HepG2 (cell line): ENCODE results near the gene C2. TPM values are rescaled to one million over a fixed set of nuclear protein-coding genes. Genes with fewer than 3 reads are reported as not detected.
A peak's percentile ranks its signal among the peaks of the same experiment; 100 is the strongest.

Source experiments
- ADNP ChIP-seq: sonication (generic); formaldehyde crosslinking; IDR thresholded peaks from 2 replicates; pipeline ENCODE4 v1.4.0; 2020; ENCODE audit warnings: missing genetic modification reagents
- CREM ChIP-seq, 2 experiments: sonication (generic) in 1 of 2; formaldehyde crosslinking in 1 of 2; IDR thresholded peaks; 2 replicates each; pipeline versions ENCODE4 v1.4.0 to v1.6.1; 2016 to 2020; ENCODE audit warnings: antibody characterized with exemption in 1 of 2, mild to moderate bottlenecking in 1 of 2, missing genetic modification reagents in 1 of 2
- FLYWCH1 ChIP-seq: sonication (generic); formaldehyde crosslinking; IDR thresholded peaks from 2 replicates; pipeline ENCODE4 v1.8.1; 2023; ENCODE audit warnings: mild to moderate bottlenecking, missing genetic modification reagents
- GLI4 ChIP-seq: sonication (generic); formaldehyde crosslinking; IDR thresholded peaks from 2 replicates; pipeline ENCODE4 v1.5.1; 2020; ENCODE audit warnings: missing genetic modification reagents, mild to moderate bottlenecking, moderate library complexity, borderline replicate concordance
- KMT2B ChIP-seq: IDR thresholded peaks from 2 replicates; pipeline ENCODE4 v1.6.1; 2016; ENCODE audit warnings: missing genetic modification reagents, missing compliant biosample characterization
- REL ChIP-seq: sonication (generic); formaldehyde crosslinking; conservative IDR thresholded peaks from 2 replicates; pipeline ENCODE4 v1.8.0; 2022; ENCODE audit warnings: mild to moderate bottlenecking, missing genetic modification reagents, moderate library complexity
- RFX3 ChIP-seq: IDR thresholded peaks from 2 replicates; pipeline ENCODE4 v1.6.1; 2016; ENCODE audit warnings: missing biosample characterization, missing genetic modification reagents
- SMYD3 ChIP-seq: sonication (generic); formaldehyde crosslinking; IDR thresholded peaks from 2 replicates; pipeline ENCODE4 v1.8.1; 2023; ENCODE audit warnings: mild to moderate bottlenecking, missing genetic modification reagents
- SP140L ChIP-seq: sonication (generic); formaldehyde crosslinking; IDR thresholded peaks from 2 replicates; pipeline ENCODE4 v1.4.0; 2020; ENCODE audit warnings: missing genetic modification reagents, borderline replicate concordance
- SRSF1 ChIP-seq: fragments of 200-400 bp; formaldehyde crosslinking; optimal IDR thresholded peaks from 2 replicates; pipeline ENCODE3; 2017; ENCODE audit warnings: mild to moderate bottlenecking, low read depth, low read length, moderate library complexity
- TBP ChIP-seq: sonication (generic); formaldehyde crosslinking; IDR thresholded peaks from 2 replicates; pipeline ENCODE4 v1.5.0; 2020; ENCODE audit warnings: missing genetic modification reagents
- THYN1 ChIP-seq: sonication (generic); formaldehyde crosslinking; IDR thresholded peaks from 2 replicates; pipeline ENCODE4 v1.8.1; 2023; ENCODE audit warnings: low read depth, mild to moderate bottlenecking, moderate library complexity, missing genetic modification reagents, borderline replicate concordance
- TP53 ChIP-seq: sonication (generic); formaldehyde crosslinking; conservative IDR thresholded peaks from 2 replicates; pipeline ENCODE4 v1.4.0; 2020; ENCODE audit warnings: missing genetic modification reagents
- ZFP62 ChIP-seq: sonication (generic); formaldehyde crosslinking; IDR thresholded peaks from 2 replicates; pipeline ENCODE4 v1.4.0; 2020; ENCODE audit warnings: missing genetic modification reagents
- ZMYM4 ChIP-seq: sonication (generic); formaldehyde crosslinking; IDR thresholded peaks from 2 replicates; pipeline ENCODE4 v1.8.1; 2023; ENCODE audit warnings: mild to moderate bottlenecking, missing genetic modification reagents
- ZNF260 ChIP-seq: sonication (generic); formaldehyde crosslinking; IDR thresholded peaks from 2 replicates; pipeline ENCODE4 v1.4.0; 2020; ENCODE audit warnings: missing genetic modification reagents, low read depth, mild to moderate bottlenecking, borderline replicate concordance
- ZNF354B ChIP-seq: sonication (generic); formaldehyde crosslinking; IDR thresholded peaks from 2 replicates; pipeline ENCODE4 v1.8.0; 2022; ENCODE audit warnings: mild to moderate bottlenecking, missing genetic modification reagents
- ZNF564 ChIP-seq: sonication (generic); formaldehyde crosslinking; IDR thresholded peaks from 2 replicates; pipeline ENCODE4 v1.8.1; 2023; ENCODE audit warnings: mild to moderate bottlenecking, missing genetic modification reagents
- ZNF766 ChIP-seq: sonication (generic); formaldehyde crosslinking; IDR thresholded peaks from 2 replicates; pipeline ENCODE4 v1.5.0; 2020; ENCODE audit warnings: missing genetic modification reagents, borderline replicate concordance
- ZNF776 ChIP-seq: sonication (generic); formaldehyde crosslinking; IDR thresholded peaks from 2 replicates; pipeline ENCODE4 v1.4.0; 2020; ENCODE audit warnings: mild to moderate bottlenecking, missing genetic modification reagents
- polyA plus RNA-seq, 8 experiments: library from polyadenylated mRNA; depleted of rRNA in 3 of 8; stranded (reverse) in 7 of 8; unstranded in 1 of 8; fragments of >200 nt; fragmentation: Illumina TruSeq in 4 of 8; extraction: Trizol in 4 of 8; gene quantifications; 2 replicates each; pipeline versions ENCODE4 v1.2.1 to v1.2.3, GENCODE V29; 2011 to 2016; ENCODE audit warnings: low read depth in 4 of 8, missing spikeins in 1 of 8, mixed read lengths in 1 of 8; ENCODE audit not compliant: insufficient read depth in 1 of 8
- total RNA-seq, 5 experiments: library from RNA; depleted of rRNA; stranded (reverse); fragments of >200 nt; fragmentation: Illumina TruSeq; extraction: Trizol; gene quantifications; 2 replicates each; pipeline ENCODE4 v1.2.3, GENCODE V29; 2016; ENCODE audit warnings: low read depth in 1 of 5
- TF ChIP-seq, protein P1 (sequence below): IDR thresholded peaks from 2 replicates; pipeline ENCODE4 v1.6.1; 2016; ENCODE audit warnings: missing biosample characterization, missing genetic modification reagents, low read depth
- TF ChIP-seq, protein P2 (sequence below): sonication (generic); formaldehyde crosslinking; IDR thresholded peaks from 2 replicates; pipeline ENCODE4 v1.9.0; 2022; ENCODE audit warnings: low read depth, missing genetic modification reagents
- TF ChIP-seq, protein P3 (sequence below): sonication (generic); formaldehyde crosslinking; IDR thresholded peaks from 2 replicates; pipeline ENCODE4 v1.5.0; 2020; ENCODE audit warnings: missing genetic modification reagents

The C2 gene
- total and polyA plus RNA-seq, 2 of the 13 experiments (the other 11 are each of a cell fraction or from before 2014, with no cell fraction given) = 165 to 307 TPM

DNA sequence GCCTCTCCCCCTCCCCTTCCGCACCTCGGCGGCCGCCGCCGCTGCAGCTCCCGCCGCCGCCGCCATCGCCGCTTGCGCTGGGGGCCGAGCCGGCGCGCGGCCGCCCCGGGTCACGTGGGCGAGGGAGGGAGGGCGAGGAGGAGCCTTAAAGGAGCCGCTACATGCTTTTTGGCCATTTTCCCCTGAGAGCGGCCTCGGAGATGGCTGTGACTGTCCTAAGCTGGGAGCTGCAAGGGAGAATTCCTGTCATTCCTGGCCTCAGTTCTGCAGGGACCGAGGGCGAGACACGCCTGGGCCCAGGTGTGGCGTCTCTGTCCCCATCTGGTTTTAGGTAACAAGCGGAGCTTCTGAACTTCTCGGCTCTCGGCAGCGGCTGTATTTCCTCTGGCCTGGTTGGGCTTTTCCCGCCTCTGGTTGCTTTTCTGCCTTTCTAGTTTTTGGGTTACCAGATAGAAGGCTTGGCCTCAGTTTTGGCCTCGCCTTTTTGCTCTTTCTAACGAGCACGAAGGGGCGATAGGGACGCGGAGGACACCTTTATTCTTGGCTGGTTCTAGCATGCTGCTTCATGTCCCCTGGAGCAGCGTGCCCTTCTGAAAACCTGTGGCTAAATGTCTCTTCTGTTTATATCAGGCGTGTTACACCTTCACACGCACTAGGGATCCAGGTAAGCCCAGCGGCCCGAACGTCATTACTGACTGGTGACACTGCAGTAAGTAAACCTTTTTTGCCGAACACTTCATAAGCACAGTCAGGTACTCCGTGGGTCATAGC, 29.7 kb upstream of the C2 start, which contains the start of gene EHMT2 (continued):
- TF ChIP-seq, protein P1, sequence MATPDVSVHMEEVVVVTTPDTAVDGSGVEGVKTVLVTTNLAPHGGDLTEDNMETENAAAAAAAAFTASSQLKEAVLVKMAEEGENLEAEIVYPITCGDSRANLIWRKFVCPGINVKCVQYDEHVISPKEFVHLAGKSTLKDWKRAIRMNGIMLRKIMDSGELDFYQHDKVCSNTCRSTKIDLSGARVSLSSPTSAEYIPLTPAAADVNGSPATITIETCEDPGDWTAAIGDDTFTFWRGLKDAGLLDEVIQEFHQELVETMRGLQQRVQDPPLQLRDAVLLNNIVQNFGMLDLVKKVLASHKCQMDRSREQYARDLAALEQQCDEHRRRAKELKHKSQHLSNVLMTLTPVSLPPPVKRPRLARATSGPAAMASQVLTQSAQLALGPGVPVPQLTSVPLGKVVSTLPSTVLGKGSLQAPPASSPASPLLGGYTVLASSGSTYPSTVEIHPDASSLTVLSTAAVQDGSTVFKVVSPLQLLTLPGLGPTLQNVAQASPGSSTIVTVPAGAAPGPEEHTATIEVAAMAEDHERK = no peak
- TF ChIP-seq FLYWCH1 (CRISPR knock-in tag) = no peak
- no peak for TF ChIP-seq CREM (IDR thresholded peaks at IDR 0.05)
- TF ChIP-seq CREM (CRISPR knock-in tag; IDR thresholded peaks at IDR 0.05) = no peak
- TF ChIP-seq, protein P2, sequence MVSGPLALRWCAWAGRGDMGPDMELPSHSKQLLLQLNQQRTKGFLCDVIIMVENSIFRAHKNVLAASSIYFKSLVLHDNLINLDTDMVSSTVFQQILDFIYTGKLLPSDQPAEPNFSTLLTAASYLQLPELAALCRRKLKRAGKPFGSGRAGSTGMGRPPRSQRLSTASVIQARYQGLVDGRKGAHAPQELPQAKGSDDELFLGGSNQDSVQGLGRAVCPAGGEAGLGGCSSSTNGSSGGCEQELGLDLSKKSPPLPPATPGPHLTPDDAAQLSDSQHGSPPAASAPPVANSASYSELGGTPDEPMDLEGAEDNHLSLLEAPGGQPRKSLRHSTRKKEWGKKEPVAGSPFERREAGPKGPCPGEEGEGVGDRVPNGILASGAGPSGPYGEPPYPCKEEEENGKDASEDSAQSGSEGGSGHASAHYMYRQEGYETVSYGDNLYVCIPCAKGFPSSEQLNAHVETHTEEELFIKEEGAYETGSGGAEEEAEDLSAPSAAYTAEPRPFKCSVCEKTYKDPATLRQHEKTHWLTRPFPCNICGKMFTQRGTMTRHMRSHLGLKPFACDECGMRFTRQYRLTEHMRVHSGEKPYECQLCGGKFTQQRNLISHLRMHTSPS (CRISPR knock-in tag) = no peak
- no peak for TF ChIP-seq TBP (CRISPR knock-in tag)
- TF ChIP-seq, protein P3, sequence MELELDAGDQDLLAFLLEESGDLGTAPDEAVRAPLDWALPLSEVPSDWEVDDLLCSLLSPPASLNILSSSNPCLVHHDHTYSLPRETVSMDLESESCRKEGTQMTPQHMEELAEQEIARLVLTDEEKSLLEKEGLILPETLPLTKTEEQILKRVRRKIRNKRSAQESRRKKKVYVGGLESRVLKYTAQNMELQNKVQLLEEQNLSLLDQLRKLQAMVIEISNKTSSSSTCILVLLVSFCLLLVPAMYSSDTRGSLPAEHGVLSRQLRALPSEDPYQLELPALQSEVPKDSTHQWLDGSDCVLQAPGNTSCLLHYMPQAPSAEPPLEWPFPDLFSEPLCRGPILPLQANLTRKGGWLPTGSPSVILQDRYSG (CRISPR knock-in tag) = no peak
- no peak for TF ChIP-seq SP140L (CRISPR knock-in tag)
- TF ChIP-seq ADNP (CRISPR knock-in tag) = no peak
- no peak for TF ChIP-seq RFX3 (CRISPR knock-in tag)
- no peak for TF ChIP-seq ZNF766 (CRISPR knock-in tag)
- no peak for TF ChIP-seq THYN1 (CRISPR knock-in tag)
- TF ChIP-seq ZNF776 (CRISPR knock-in tag) = no peak
- no peak for TF ChIP-seq SMYD3
- TF ChIP-seq ZNF354B (CRISPR knock-in tag) = no peak
- TF ChIP-seq ZNF564 (CRISPR knock-in tag) = peak; percentile 59
- no peak for TF ChIP-seq GLI4
- TF ChIP-seq ZNF260 (CRISPR knock-in tag) = no peak
- TF ChIP-seq TP53 = no peak
- 0 out of 2 replicates have a peak, but pooled peaks have one; percentile 6 for TF ChIP-seq ZMYM4 (CRISPR knock-in tag)
- TF ChIP-seq REL (CRISPR knock-in tag) = no peak
- no peak for TF ChIP-seq ZFP62
- TF ChIP-seq SRSF1 = peak; percentile 13
- TF ChIP-seq KMT2B (CRISPR knock-in tag) = peak; percentile 49; the same call in 1 of the 2 replicates
